GM19452 (cell line): ENCODE measurements around the gene CDK19.

Experiments used
- ATAC-seq: cut with Tn5 transposase; IDR thresholded peaks from one replicate; pipeline ENCODE4 v1.9.1; 2021; ENCODE audit not compliant: unreplicated experiment

The CDK19 gene

DNA sequence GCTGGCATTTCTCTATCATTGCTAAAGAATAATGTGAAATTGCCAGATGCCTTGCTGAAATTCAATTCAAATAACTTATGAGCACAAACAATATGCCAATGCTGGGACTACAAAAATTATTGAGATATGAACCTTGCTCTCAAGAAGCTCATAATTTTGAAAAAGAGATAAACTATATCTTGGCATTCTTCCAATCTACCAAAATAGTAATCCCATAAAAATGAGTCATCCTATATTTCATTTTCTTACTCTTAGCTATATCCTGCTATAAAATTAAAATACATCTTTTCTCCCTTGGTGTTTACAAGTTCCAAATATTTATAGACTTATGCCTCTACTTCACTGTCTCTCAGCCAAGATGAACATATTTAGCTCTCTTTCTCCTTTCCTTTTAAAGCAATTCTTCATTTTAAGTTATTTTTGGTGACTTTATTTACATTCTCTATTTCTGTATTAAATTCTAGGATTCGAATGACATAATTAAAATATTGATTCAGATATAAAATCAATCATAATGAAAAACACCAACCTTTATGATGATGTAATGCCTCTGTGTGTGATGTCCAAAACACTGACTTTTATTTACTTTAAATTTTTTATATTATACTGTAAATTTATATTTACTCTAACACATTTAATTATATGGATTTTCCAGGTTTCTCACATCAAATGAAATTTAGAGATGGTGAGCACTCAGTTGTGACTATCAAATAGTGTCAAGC lies 152.6 kb downstream of the CDK19 start:
- no peak for ATAC-seq

DNA sequence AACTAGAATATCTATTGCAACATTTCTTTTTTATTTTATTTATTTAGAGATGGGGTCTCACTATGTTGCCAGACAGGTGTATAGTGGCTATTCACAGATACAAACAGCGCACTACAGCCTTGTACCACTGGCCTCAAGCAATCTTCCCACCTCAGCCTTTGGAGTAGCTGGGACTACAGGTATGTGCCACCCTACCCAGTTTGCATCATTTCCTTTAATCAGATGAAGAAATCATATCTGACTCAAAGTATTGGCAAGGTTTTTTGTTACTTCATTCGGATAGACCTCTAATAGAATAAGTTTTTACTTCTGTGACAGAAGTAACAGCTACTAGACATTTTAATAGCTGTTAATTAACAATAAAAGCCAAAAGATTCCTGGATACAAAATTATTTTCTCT lies 153.9 kb downstream of the CDK19 start:
- ATAC-seq = no peak

DNA sequence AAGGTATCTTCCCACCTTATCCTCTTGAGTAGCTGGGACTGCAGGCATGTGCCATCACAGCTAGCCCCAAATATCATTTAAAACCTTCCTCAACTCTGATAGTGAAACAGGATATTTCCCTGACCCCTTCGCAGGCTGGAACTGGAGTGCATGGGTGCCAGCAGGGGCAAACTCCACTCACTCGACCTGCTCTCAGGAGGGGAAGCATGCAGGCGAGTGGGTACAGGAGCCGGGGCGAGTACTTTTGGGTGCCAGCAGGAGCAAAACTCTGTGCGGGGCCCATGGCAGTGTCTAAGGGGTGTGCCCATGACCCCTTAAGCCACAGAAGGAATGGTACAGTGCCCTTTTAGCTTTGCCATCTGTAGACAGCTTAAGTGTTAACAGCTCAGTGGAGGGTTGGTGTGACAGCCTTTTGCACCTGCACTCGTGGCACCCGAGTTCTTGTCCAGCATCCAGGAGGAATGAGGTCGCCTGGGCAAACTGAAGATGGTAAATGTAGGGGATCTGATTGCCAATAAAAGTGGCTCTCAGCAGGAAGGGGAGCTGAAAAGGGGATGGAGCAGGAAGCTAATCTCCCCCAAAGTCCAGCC lies 155.1 kb downstream of the CDK19 start:
- no peak for ATAC-seq

DNA sequence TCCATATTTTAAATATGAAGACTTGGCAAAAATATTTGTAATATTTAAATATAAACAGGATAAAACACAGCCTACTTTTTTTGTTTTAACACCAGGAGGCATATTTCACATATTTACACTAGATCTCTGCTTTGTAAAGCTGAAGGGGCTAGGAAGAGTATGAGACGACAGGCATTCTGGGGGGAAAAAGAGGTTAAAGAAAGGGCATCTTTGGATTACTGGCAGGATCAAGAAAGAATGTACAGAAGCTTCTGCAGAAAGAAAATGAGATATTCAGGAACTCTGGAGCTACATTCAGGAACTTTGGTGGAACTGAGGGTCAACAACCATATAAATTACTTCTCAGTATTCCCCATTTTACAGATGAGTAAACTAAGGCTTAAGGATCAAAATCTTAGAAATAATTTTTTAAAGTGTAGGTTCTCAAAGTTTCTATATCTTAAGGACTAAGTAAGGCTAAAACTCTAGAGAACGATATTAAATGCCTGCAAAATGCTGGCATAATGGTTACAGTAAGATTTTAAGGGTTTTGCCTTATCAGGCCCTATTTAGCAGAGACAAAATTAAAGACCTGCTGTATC lies 156.5 kb downstream of the CDK19 start:
- ATAC-seq = no peak

DNA sequence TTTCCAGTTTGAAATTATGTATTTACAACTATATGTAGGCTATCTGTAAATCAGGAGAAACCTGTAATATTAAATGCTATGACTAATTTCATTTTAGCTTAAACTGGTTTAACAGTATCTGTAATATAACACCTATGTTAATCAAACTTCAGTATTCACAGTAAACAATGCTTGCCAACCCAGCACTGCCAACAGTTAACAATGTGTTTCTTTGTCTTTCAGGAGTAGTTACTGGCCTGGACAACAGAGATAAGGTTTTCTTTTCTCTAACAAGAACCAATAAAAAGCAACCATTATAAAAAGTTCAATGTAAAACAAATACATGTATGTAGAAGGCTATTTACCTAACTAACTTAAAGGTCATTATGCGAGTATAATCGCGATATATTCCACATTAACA lies 158.8 kb downstream of the CDK19 start:
- ATAC-seq = no peak

DNA sequence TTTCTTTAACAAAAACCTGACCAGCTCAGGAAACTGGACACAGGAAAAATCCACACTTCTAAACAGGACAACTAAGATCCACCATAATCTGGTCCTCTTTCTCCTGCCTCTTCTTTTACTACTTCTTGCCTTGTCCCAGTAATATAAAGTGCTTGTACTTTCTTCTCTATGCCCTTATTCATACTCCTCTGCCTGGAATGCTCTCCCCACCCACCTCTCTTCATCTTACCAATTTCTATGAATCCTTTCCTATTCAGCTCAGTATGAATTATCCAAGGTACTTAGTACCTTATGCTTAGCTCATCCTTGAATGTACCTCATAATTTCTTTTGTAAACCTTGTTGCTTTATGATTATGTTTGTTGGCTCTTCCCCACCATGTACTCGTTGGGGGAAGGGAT lies 159.4 kb downstream of the CDK19 start:
- no peak for ATAC-seq

DNA sequence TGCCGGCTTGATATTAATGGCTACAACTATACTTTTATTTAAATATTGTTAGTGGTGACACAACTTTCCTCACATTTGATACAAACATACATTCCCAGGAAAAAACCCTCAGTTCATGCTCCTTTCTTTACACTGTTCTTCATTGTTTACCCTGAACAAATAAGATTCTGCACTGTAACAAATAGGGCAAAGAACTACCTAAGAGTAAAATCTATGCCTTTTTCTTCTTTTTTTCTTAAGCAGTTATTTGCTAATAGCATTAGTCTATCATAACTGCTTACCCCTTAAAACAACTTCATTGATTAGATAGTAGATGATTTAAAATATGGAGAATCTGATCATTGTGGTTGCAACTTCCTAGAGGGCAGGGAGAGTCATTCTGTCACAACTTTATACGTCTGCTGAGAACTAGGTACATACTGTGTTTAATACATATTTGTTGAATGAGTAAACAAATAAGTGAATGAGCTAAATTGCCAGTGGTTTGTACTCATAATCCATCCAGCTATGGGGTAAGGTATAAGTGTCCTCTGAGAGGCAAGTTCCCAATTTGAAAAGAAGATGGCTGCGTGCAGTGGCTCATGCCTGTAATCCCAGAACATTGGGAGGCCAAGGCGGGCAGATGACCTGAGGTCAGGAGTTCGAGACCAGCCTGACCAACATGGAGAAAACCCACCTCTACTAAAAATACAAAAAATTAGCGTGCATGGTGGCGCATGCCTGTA lies 161.0 kb downstream of the CDK19 start:
- no peak for ATAC-seq

DNA sequence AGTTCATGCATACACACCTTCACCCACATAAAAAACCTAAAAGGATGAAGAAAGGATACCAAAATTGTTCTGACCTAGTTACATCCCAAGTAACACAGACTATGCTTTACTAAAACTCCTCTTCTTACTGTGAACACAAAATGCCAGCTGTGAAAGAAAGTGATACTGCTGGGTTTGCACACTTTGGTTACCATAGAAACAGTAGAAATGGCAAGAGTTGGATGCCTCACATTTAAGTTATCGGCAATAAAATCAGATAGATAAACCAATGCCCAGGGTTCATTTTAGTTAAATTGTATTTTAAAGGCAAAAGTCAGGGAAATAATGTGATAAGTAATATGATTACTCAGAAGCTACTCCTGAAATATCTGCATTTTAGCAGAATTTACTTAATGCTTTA lies 161.9 kb downstream of the CDK19 start:
- no peak for ATAC-seq

DNA sequence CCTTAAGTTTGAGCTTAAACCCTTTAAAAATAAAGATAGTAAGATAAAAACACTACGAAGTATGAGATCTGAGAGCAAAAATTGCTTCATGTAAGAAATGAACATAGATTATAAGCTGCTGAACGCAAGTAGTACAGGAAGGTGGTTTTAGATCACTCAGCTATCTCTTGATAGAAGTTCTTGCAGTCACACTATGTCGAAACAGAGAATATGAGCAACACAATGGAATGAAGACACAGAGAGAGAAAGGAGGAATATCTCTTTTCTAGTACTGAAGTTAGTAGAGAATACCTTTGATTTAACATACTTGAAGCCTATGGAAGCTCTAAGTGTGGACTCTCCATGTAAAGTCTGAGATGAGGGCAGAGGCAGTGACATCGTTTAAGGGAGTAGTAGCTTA lies 162.7 kb downstream of the CDK19 start:
- ATAC-seq = no peak

DNA sequence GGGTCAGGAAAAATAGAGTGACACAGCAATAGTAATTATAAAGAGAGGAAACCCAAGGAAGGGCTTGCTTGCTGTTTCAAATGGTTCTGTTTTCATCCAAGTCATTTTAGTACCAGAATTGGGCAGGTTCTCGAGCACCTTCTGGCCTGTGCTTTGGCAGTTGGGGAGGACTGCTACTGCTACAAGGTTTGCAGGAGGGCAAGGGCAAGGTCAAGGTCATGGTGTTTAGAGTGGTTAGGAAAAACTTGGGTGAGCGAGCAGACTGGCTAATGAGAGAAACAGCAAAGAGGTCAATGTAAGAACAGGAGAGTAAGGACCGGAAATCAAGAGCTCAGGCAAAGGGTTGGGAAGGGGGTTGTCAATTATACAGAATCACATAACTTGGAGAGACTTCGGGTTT lies 164.5 kb downstream of the CDK19 start:
- no peak for ATAC-seq

DNA sequence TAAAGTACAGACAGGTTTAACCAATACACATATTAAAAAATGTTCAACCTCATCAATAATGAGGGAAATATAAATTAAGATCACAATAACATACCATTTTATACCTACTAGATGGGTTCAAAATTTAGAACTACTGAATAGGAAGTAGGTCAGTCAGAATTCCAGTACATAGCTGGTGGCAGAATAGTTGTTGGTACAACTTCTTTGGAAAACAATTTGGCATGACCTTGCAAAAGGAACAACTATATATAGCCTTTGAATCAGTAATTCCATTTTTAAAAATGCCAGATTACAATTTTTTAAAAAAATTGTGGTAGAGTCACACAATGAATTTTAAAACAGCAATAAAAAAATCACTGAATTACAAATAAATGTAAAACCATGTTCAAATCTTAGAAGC lies 165.6 kb downstream of the CDK19 start:
- ATAC-seq = no peak

DNA sequence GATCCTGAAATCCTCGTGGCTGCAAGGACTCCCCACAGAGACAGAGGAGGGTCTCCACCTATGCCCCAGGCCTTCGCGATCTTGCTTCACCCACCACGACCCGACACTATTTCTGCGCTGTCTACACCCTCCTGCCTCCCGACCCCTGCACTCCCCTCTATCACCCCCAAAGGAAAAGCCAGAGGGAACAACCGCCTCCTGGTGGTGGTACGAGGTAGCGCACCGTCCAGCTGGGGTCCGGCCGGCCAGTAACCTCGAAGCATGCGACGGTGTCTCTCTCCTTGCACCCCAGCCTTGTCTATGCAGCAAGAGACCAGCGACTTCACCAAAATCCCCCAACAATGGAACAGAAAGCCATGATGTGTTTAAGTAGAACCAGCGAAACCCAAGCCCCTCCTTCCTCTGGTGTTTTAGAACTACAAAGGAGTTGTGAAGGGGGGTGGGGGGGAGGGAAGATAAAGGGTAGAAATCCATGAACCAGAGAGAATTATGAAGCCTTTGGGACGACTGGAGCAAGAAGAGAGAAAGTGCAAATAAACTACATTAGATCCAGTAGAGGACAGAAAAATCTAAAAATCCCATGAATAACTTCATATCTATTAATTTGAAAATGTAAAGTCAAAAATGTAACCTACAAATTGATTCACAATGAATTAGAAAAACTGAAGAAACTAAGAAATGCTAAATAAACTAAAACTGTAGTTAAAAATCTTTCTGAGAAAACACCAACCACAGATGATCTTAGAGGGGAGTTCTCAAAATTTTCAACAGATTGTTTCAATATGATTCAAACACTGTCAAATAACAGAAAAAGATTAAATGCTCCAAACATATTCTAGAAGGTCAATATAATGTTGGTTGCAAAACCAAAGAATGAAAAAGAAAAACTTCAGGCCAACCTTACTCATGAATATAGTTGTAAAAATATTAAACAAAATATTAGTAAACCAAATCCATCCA lies 168.0 kb downstream of the CDK19 start:
- no peak for ATAC-seq

DNA sequence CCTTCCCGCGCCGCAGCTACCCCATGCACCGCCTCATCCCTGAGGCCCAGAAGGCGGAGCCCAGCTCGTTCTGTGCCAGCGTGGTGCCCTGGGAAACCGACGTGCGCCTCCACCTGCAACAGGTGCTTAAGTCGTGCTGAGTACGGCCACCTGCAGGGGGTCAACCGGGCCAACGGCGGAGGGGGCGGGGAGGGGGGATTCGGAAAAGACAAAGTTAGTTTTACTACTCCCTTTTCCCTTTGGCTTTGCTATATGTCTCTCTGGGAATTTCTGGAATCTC lies 168.9 kb downstream of the CDK19 start:
- ATAC-seq = no peak

DNA sequence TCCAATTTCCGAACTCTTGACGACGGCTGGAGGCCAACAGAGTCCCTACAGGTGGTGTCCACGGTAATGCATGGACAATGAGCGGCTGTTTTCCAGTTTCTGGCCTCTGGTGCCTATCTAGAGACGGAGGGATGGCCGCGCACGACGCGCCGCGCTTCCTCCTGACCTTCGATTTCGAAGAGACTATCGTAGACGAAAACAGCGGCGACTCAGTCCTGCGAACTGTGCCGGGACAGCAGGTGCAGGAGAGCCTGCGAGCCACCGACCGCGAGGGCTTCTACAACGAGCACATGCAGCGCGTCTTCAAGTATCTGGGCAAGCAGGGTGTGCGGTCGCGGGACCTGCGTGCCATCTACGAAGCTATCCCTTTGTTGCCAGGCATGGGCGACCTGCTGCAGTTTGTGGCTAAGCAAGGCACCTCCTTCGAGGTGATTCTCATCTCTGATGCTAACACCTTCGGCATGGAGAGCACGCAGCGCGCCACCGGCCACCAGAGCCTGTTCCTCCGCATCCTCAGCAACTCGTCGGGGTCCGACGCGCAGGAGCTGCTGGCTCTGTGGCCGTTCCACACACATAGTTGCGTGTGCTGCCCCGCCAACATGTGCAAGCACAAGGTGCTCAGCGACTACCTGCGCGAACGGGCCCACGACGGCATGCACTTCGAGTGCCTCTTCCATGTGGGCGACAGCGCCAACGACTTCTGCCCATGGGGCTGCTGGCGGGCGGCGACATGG lies 169.4 kb downstream of the CDK19 start:
- no peak for ATAC-seq

DNA sequence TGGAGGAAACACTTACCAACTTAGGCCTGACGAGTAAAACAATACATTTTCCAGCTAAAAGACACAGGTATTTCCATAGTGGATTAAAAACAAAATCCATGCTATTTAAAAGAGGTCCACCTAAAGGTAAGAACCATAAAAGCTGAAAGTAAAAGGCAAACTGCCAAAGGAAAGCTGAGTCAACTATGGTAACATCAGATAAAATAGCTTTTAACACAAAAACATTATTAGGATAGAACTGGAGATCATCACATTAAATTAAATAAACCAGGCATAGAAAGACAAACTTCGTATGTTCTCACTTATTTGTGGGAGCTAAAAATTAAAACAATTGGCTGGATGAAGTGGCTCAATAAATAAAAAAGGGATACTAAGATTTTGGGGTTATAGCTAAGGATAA lies 172.1 kb downstream of the CDK19 start:
- no peak for ATAC-seq

DNA sequence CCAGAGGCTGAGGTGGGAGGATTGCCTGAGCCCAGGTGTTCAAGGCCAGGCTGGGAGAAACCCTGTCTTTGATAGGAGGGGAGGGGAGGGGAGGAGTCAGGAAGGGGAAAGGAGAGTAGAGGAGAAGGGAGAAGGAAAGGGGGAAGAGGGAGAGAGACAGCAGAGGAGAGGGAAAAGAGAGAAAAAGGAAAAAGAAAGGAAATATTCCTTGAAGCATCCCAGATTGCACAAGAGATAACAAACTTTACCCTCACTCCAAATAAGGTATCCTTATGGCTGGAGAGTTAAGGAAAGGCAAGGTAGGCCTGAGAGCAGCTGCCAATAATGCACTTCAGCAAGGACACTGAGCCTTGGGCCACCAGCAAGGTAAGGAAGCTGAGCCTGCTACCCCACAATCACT lies 172.6 kb downstream of the CDK19 start:
- ATAC-seq = no peak

DNA sequence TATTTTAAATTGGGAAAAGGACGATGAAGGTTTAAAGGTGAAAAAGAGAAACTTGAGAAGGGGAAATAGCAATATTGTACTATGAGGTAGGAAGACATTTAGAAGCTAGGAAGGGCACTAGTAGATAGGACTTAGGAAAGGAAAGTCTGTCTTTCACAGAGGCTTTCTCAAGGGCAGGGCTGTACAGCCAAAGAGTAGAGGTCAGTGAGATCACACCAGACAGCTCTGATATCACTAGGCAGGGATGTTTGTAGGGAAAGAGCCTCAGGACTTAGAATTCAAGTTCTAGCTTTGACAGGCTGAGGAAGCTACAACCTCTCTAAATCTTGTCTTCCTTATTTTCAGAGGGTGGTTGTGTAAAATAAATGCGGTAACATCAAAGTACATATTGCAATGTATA lies 178.5 kb downstream of the CDK19 start:
- ATAC-seq = no peak

DNA sequence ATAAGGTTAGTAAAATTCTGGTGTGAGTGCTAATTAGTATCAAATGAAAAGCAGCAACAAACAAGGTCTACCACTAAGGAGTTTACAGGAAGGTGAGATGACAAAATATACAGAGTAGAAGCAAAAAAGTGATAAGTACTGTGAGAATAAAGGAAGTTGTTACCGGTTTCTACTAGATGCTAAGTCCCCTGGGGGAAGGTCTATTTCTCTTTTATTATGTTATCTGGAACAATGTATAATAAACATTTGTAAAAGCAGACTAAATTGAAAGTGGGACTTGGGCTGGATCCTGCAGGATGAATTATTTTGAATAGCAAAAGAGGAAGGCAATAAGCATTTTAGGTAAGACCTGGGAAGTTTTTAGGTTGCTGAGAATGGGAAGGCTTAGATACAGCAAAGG lies 180.2 kb downstream of the CDK19 start:
- no peak for ATAC-seq

DNA sequence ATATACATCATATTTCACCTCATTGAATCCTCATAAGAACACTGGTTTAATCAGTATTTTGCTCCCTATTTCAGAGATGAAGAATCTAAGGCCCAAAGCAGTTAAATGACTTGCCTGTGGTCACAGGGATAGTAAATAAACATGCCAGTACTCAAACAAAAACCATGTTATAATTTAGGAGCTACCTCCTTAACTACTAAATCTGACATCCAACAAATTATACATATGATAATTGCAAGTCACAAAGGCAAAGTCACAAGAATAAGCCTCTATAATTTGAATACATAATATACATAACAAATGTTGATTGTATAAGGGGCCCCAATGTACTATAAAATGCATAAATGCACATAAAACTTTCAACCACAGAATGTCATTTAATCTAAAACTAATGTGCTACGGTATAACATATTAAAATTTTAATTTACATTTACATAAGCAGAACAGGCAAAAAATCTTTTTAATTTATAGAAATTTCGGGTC lies 181.5 kb downstream of the CDK19 start:
- ATAC-seq = no peak

DNA sequence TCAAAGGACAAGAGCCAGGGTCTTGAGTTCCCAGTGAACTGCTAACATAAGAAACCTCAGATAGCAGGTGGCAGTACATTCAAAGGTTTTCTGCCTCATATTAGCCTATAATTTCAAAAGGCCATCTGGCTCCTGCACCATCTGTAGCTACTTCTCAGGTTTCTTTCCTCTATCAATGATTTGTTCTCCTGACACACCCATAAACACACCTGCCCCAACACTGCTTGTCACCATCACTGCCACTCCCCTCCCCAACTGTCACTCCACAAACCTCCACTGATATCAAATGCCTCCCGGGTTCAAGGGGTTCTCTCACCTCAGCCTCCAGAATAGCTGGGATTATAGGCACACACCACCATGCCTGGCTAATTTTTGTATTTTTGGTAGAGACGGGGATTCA lies 186.1 kb downstream of the CDK19 start:
- no peak for ATAC-seq
